Epithelial cell of esophagus (primary cell): ENCODE results near the gene CD151.

ENCODE experiments used
- DNase-seq: peaks from one replicate; pipeline ENCODE4 v3.0.0; 2010; ENCODE audit warnings: low read depth
- H3K4me3 ChIP-seq: 2 replicates; pipeline ENCODE4 v1.5.1; 2011; ENCODE audit warnings: mild to moderate bottlenecking, low read length, control low read depth
- TF ChIP-seq, protein P1 (sequence below): IDR thresholded peaks from 2 replicates; pipeline ENCODE4 v1.5.1; 2011; ENCODE audit warnings: low read depth, mild to moderate bottlenecking, low read length, control low read depth, inconsistent platforms; ENCODE audit not compliant: insufficient read depth; ENCODE audit errors: missing control alignments

The CD151 gene

GRCh38 chr11:845872-846495, 13.2 kb downstream of the CD151 start:
- TF ChIP-seq, protein P1, sequence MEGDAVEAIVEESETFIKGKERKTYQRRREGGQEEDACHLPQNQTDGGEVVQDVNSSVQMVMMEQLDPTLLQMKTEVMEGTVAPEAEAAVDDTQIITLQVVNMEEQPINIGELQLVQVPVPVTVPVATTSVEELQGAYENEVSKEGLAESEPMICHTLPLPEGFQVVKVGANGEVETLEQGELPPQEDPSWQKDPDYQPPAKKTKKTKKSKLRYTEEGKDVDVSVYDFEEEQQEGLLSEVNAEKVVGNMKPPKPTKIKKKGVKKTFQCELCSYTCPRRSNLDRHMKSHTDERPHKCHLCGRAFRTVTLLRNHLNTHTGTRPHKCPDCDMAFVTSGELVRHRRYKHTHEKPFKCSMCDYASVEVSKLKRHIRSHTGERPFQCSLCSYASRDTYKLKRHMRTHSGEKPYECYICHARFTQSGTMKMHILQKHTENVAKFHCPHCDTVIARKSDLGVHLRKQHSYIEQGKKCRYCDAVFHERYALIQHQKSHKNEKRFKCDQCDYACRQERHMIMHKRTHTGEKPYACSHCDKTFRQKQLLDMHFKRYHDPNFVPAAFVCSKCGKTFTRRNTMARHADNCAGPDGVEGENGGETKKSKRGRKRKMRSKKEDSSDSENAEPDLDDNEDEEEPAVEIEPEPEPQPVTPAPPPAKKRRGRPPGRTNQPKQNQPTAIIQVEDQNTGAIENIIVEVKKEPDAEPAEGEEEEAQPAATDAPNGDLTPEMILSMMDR = no peak
- DNase-seq = peak; percentile 16
- no peak overlapping the region for H3K4me3 ChIP-seq

DNA sequence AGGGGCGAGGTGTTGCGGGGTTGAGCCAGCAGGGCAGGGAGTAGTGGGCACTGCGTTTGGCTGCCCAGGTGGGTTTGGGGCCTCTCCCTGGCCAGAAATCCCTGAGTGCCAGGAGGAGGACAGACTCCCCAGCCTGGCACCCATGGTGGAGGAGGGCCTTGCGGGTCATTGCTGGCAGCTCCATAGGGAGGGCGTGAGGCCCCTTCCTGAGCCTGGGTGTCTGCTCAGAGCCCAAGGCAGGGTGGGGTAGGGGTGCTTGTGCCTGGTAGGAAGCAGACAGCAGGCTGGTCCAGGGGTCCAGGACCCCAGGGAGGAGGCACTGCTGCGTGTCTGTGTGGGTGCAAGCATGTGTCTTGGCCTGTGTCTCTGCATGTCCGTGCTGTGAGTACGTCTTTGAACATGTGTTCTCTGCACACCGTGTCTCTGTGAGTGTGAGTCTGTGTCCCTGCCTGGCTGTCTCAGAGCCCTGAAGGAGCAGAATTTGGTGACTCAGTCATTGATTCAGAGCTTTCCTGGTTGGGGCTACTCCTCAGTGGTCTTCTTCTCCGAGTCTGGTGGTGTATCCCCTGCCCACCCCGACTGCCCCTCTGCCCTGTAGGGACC, 13.8 kb downstream of the CD151 start:
- no peak overlapping the region for H3K4me3 ChIP-seq
- peak; percentile 87 for DNase-seq
- TF ChIP-seq, protein P1 = no peak

DNA sequence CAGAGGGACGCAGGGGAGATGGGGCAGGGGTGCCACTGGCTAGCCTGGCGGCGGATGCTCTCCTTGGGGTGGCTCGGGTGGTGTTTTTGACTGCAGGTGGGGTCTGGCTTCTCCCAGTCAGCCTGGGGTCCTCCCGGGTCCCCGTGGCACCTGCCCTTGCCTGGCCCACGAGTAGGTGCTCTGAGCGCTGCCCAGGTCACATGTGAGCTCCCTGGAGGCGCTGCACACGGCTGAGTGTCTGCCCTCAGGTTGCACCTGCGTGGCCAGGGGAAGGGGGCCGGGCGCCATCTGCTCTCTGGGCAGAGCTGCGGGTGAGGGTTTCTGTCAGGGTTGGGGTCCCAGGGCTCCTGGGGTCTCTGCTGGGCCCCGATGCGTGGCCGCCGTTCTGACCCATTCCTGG, 15.1 kb downstream of the CD151 start:
- DNase-seq = no peak
- TF ChIP-seq, protein P1 = no peak
- H3K4me3 ChIP-seq = no peak overlapping the region

DNA sequence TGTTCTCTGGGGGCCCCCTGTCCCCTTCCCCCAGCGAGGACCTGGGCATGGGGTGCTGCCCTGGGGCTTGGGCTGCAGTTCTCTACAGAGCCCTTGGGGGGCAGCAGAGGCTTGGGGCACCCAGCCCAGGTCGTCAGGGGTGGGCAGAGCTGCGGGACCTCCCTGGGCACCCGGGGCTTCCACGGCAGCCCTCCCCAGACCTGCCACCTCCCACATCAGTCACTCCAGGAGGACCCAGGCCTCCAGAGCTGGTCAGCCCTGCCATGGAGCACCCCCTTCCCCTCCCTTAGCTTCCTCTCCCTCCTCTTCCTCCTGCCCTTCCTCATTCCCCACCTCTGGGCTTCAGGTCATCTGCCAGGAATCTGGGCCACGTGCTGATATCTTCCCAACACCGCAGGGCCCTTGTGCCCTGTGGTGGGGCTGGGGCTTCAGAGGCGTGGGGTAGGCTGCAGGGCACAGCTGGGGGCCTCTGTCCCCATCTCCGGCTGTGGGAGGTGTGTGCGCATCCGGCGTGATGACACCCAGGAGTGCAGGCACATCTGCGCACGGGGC, 15.7 kb downstream of the CD151 start:
- TF ChIP-seq, protein P1 = peak; percentile 84
- DNase-seq = peak; percentile 31
- no peak overlapping the region for H3K4me3 ChIP-seq

- TF ChIP-seq, protein P1 = no peak
- DNase-seq = no peak
- peak overlapping the region; percentile 23 for H3K4me3 ChIP-seq
These were observed 16.5 kb downstream of the CD151 start for GRCh38 chr11:849104-849824.

- peak overlapping the region; percentile 4 for H3K4me3 ChIP-seq
- TF ChIP-seq, protein P1 = no peak
- no peak for DNase-seq
These were observed 17.4 kb downstream of the CD151 start for GRCh38 chr11:849951-850774.
